Lower lobe of right lung (tissue), 2 donors: ENCODE data around the gene KCNJ4. TPM values are rescaled to one million over a fixed set of nuclear protein-coding genes. Genes with fewer than 3 reads are reported as not detected.

Experiments
- ATAC-seq, 2 donors: fragments of 200-7000 bp; cut with Tn5 transposase; one replicate each; pipeline ENCODE4 v1.9.1; 2020 to 2022; ENCODE audit warnings: mild to moderate bottlenecking in 2 of 2, moderate library complexity in 2 of 2
- DNase-seq: peaks from one replicate; pipeline ENCODE4 v3.0.0-alpha.2; 2020
- H3K27ac ChIP-seq: fragments of 200-600 bp; one replicate; pipeline ENCODE4 v1.8.0; 2022
- H3K27me3 ChIP-seq: fragments of 200-600 bp; one replicate; pipeline ENCODE4 v1.8.0; 2022; ENCODE audit warnings: low read depth
- H3K36me3 ChIP-seq: fragments of 200-600 bp; one replicate; pipeline ENCODE4 v1.8.0; 2022; ENCODE audit warnings: mild to moderate bottlenecking
- H3K4me1 ChIP-seq: fragments of 200-600 bp; one replicate; pipeline ENCODE4 v1.8.0; 2022
- H3K4me3 ChIP-seq: fragments of 200-600 bp; one replicate; pipeline ENCODE4 v1.8.0; 2022; ENCODE audit warnings: mild to moderate bottlenecking
- H3K9me3 ChIP-seq: fragments of 200-600 bp; one replicate; pipeline ENCODE4 v1.8.0; 2022
- CTCF ChIP-seq: fragments of 200-600 bp; IDR thresholded peaks from one replicate; pipeline ENCODE4 v1.8.0; 2022; ENCODE audit warnings: antibody characterized with exemption, mild to moderate bottlenecking
- intact Hi-C: fragments of 100-400 bp; cut with DNase I; formaldehyde crosslinking; loops from one replicate; pipeline ENCODE4 v1.11.0; 2022
- total RNA-seq: library from RNA; stranded (reverse); fragmentation: NEBNext Ultra II Directional; extraction: Animal tissue kit (Norgen Biotek cat#: 25700); gene quantifications from one replicate; pipeline ENCODE4 v1.2.1, GENCODE V29; 2021
- donor health status: DM: no; HTN: yes; CAD: no; lungs with severe emphysema.

The KCNJ4 gene
- total RNA-seq, 1 donor from 2014 or later, result not detected

GRCh38 chr22:38489142-38489541 lies 34.1 kb upstream of the KCNJ4 start:
- ATAC-seq, result no peak
- Histone ChIP-seq H3K27ac (no peak overlapping the region), H3K36me3 (peaks cover 100% of the 10 kb centered on the region)

GRCh38 chr22:38487946-38488345 lies 32.9 kb upstream of the KCNJ4 start:
- Histone ChIP-seq H3K27ac (no peak overlapping the region), H3K36me3 (peaks cover 100% of the 10 kb centered on the region), H3K4me1 (peaks cover 28% of the 10 kb centered on the region), H3K9me3 (no peaks in the 10 kb centered on the region), H3K27me3 (no peaks in the 10 kb centered on the region), H3K4me3 (no peak overlapping the region)
- DNase-seq (no peak), ATAC-seq (no peak)
- TF ChIP-seq CTCF, result no peak
- intact Hi-C loops, result no loop called here

More at GRCh38 chr22:38489142-38489541, 34.1 kb upstream of the KCNJ4 start:
- no peak for DNase-seq
- Histone ChIP-seq H3K4me3 (no peak overlapping the region), H3K27me3 (no peaks in the 10 kb centered on the region), H3K9me3 (no peaks in the 10 kb centered on the region), H3K4me1 (peaks cover 33% of the 10 kb centered on the region)
- no peak for TF ChIP-seq CTCF
- intact Hi-C loops, result no loop called here

- Histone ChIP-seq H3K4me3 (no peak overlapping the region), H3K27ac (no peak overlapping the region), H3K9me3 (no peaks in the 10 kb centered on the region), H3K36me3 (peaks cover 100% of the 10 kb centered on the region), H3K27me3 (no peaks in the 10 kb centered on the region), H3K4me1 (peaks cover 23% of the 10 kb centered on the region)
- DNase-seq (no peak), ATAC-seq (peak; percentile 70 to 73)
- TF ChIP-seq CTCF, result no peak
- intact Hi-C loops, result no loop called here
Measured at GRCh38 chr22:38485783-38486182, 30.8 kb upstream of the KCNJ4 start.

- Histone ChIP-seq H3K4me1 (peaks cover 18% of the 10 kb centered on the region), H3K9me3 (no peaks in the 10 kb centered on the region), H3K27ac (no peak overlapping the region), H3K4me3 (no peak overlapping the region), H3K36me3 (peaks cover 96% of the 10 kb centered on the region), H3K27me3 (no peaks in the 10 kb centered on the region)
- TF ChIP-seq CTCF, result no peak
- ATAC-seq (no peak), DNase-seq (no peak)
- intact Hi-C loops, result no loop called here
Measured at GRCh38 chr22:38484244-38484643, 29.2 kb upstream of the KCNJ4 start.

- intact Hi-C loops, result no loop called here
- Histone ChIP-seq H3K36me3 (peaks cover 81% of the 10 kb centered on the region), H3K9me3 (no peaks in the 10 kb centered on the region), H3K27ac (no peak overlapping the region), H3K27me3 (no peaks in the 10 kb centered on the region), H3K4me1 (peaks cover 11% of the 10 kb centered on the region), H3K4me3 (no peak overlapping the region)
- no peak for ATAC-seq
- no peak for DNase-seq
- no peak for TF ChIP-seq CTCF
Measured at GRCh38 chr22:38482662-38483308, 27.8 kb upstream of the KCNJ4 start.
